Measurements from ENCODE around the gene EPHA8. TPM values are rescaled to one million over a fixed set of nuclear protein-coding genes. Genes with fewer than 3 reads are reported as not detected.

EPHA8 gene
- total RNA-seq, 1 donor from 2014 or later = not detected

GRCh38 chr1:22584001-22584562 lies 20.8 kb downstream of the EPHA8 start:
- Mint-ChIP-seq H3K9me3 (peaks cover under 1% of the 10 kb centered on the region), H3K36me3 (no peaks in the 10 kb centered on the region), H3K27me3 (ENCODE audit: insufficient read depth, low read depth) (peaks cover 24% of the 10 kb centered on the region), H3K27ac (no peak overlapping the region), H3K4me3 (no peak overlapping the region), H3K4me1 (peaks cover 2% of the 10 kb centered on the region)
- Histone ChIP-seq H4K20me1 (ENCODE audit: low read depth) (no peaks in the 10 kb centered on the region), H3K4me3 (no peak overlapping the region), H2AFZ (replicated peaks) (no peak overlapping the region), H3K27ac (no peak overlapping the region), H3K9ac (no peak overlapping the region), H3K4me2 (no peak overlapping the region), H3K4me1 (no peaks in the 10 kb centered on the region), H3K9me3 (ENCODE audit: low read depth) (no peaks in the 10 kb centered on the region), H3K36me3 (no peaks in the 10 kb centered on the region), H3K79me2 (ENCODE audit: low read depth) (no peaks in the 10 kb centered on the region), H3F3A (ENCODE audit: low read depth) (peaks cover 6% of the 10 kb centered on the region), H3K27me3 (no peaks in the 10 kb centered on the region)
- DNase-seq (ENCODE audit: low spot score) = no peak
- no peak for TF ChIP-seq EZH2phosphoT487 (IDR thresholded peaks at IDR 0.05)

- Histone ChIP-seq H4K20me1 (ENCODE audit: low read depth) (no peaks in the 10 kb centered on the region), H3K79me2 (ENCODE audit: low read depth) (no peaks in the 10 kb centered on the region), H3K27me3 (no peaks in the 10 kb centered on the region), H3K36me3 (no peaks in the 10 kb centered on the region), H2AFZ (replicated peaks) (no peak overlapping the region), H3F3A (ENCODE audit: low read depth) (no peaks in the 10 kb centered on the region), H3K9me3 (ENCODE audit: low read depth) (no peaks in the 10 kb centered on the region), H3K4me2 (no peak overlapping the region), H3K4me3 (no peak overlapping the region), H3K27ac (no peak overlapping the region), H3K9ac (no peak overlapping the region), H3K4me1 (no peaks in the 10 kb centered on the region)
- peaks cover 19% of the 10 kb centered on the region for H3K27me3 Mint-ChIP-seq (ENCODE audit: insufficient read depth, low read depth)
- H3K27ac Mint-ChIP-seq = peak overlapping the region; percentile 47
- peak overlapping the region; percentile 65 for H3K4me3 Mint-ChIP-seq
- TF ChIP-seq CTCF (IDR thresholded peaks at IDR 0.05) (no peak), EZH2 (IDR thresholded peaks at IDR 0.05) (no peak), EZH2phosphoT487 (IDR thresholded peaks at IDR 0.05) (no peak)
- no peak for DNase-seq (ENCODE audit: low spot score)
- peaks cover 2% of the 10 kb centered on the region for H3K4me1 Mint-ChIP-seq
- H3K36me3 Mint-ChIP-seq = no peaks in the 10 kb centered on the region
- H3K9me3 Mint-ChIP-seq = no peaks in the 10 kb centered on the region
Observed at GRCh38 chr1:22584970-22585369, 21.7 kb downstream of the EPHA8 start.

GRCh38 chr1:22585471-22585870 lies 22.2 kb downstream of the EPHA8 start:
- H2AFZ ChIP-seq (replicated peaks) = no peak overlapping the region
- H3K4me2 ChIP-seq = no peak overlapping the region
- no peaks in the 10 kb centered on the region for H3K79me2 ChIP-seq (ENCODE audit: low read depth)
- H3F3A ChIP-seq (ENCODE audit: low read depth) = no peaks in the 10 kb centered on the region
- DNase-seq (ENCODE audit: low spot score) = no peak
- Mint-ChIP-seq H3K27ac (no peak overlapping the region), H3K4me1 (no peaks in the 10 kb centered on the region), H3K9me3 (no peaks in the 10 kb centered on the region), H3K27me3 (ENCODE audit: insufficient read depth, low read depth) (peaks cover 19% of the 10 kb centered on the region), H3K36me3 (no peaks in the 10 kb centered on the region), H3K4me3 (no peak overlapping the region)
- no peak overlapping the region for H3K27ac ChIP-seq
- H3K4me1 ChIP-seq = no peaks in the 10 kb centered on the region
- no peak overlapping the region for H3K4me3 ChIP-seq
- no peak overlapping the region for H3K9ac ChIP-seq
- TF ChIP-seq CTCF (IDR thresholded peaks at IDR 0.05) (no peak), EZH2 (IDR thresholded peaks at IDR 0.05) (no peak), EZH2phosphoT487 (IDR thresholded peaks at IDR 0.05) (no peak)
- no peaks in the 10 kb centered on the region for H4K20me1 ChIP-seq (ENCODE audit: low read depth)
- H3K9me3 ChIP-seq (ENCODE audit: low read depth) = no peaks in the 10 kb centered on the region
- H3K27me3 ChIP-seq = no peaks in the 10 kb centered on the region
- H3K36me3 ChIP-seq = no peaks in the 10 kb centered on the region

GRCh38 chr1:22586356-22587130 lies 23.3 kb downstream of the EPHA8 start:
- Mint-ChIP-seq H3K9me3 (no peaks in the 10 kb centered on the region), H3K4me1 (no peaks in the 10 kb centered on the region), H3K27ac (no peak overlapping the region), H3K4me3 (no peak overlapping the region), H3K27me3 (ENCODE audit: insufficient read depth, low read depth) (peaks cover 15% of the 10 kb centered on the region), H3K36me3 (no peaks in the 10 kb centered on the region)
- Histone ChIP-seq H3K36me3 (no peaks in the 10 kb centered on the region), H3F3A (ENCODE audit: low read depth) (no peaks in the 10 kb centered on the region), H3K79me2 (ENCODE audit: low read depth) (no peaks in the 10 kb centered on the region), H3K27me3 (no peaks in the 10 kb centered on the region), H3K4me1 (no peaks in the 10 kb centered on the region), H3K4me3 (no peak overlapping the region), H4K20me1 (ENCODE audit: low read depth) (no peaks in the 10 kb centered on the region), H3K4me2 (no peak overlapping the region), H3K9ac (no peak overlapping the region), H3K9me3 (ENCODE audit: low read depth) (no peaks in the 10 kb centered on the region), H2AFZ (replicated peaks) (no peak overlapping the region), H3K27ac (no peak overlapping the region)
- no peak for TF ChIP-seq EZH2phosphoT487 (IDR thresholded peaks at IDR 0.05)
- TF ChIP-seq CTCF (IDR thresholded peaks at IDR 0.05) = no peak
- no peak for TF ChIP-seq EZH2 (IDR thresholded peaks at IDR 0.05)
- no peak for DNase-seq (ENCODE audit: low spot score)
